ENCODE data around the gene PPL.

The PPL gene

DNA sequence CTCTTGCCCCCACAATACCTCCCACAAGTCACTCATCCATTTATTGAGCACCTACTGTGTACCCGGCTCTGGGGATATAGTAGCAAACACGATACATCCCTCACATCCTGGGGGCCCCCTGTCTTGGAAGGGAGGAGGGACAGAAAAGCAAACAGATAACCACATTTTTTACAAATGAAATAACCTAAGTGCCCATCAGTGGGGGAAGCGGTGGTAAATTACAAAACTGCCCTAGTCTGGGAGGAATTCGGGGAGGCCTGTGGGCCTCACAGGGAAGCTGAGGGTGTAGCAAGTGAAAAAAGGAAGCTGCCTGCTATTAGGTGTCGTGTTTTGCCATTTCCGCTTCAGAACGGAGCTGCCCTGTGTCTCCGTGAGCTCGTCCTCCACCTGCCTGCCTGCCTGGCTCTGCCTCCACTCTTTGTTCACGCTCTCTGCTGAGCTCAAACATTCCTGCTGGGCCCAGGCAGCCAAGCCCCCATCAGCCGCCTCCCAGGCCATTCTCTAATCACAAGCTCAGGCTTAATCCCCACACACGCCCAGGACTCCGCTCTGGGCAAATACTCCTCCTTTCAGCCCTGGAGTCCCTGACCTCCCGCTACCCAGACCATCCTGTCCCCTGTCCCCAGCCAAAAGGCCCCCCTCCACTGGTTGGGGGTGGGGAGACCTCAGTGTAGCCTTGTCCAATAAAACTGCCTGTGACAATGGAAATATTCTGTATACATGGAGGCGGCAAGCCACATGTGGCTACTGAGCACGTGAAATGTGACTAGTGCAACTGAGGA lies 11.0 kb upstream of the PPL start (continued):
- TF ChIP-seq ZEB2 (tag by site-specific recombination; IDR thresholded peaks at IDR 0.05) = 0 out of 2 replicates have a peak, but pooled peaks have one; percentile 20
- 0 out of 2 replicates have a peak, but pooled peaks have one; percentile 24 for TF ChIP-seq ZBTB17 (tag by site-specific recombination; IDR thresholded peaks at IDR 0.05)
- TF ChIP-seq, protein P1, sequence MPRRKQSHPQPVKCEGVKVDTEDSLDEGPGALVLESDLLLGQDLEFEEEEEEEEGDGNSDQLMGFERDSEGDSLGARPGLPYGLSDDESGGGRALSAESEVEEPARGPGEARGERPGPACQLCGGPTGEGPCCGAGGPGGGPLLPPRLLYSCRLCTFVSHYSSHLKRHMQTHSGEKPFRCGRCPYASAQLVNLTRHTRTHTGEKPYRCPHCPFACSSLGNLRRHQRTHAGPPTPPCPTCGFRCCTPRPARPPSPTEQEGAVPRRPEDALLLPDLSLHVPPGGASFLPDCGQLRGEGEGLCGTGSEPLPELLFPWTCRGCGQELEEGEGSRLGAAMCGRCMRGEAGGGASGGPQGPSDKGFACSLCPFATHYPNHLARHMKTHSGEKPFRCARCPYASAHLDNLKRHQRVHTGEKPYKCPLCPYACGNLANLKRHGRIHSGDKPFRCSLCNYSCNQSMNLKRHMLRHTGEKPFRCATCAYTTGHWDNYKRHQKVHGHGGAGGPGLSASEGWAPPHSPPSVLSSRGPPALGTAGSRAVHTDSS (tag by site-specific recombination; IDR thresholded peaks at IDR 0.05) = no peak
- TF ChIP-seq, protein P2, sequence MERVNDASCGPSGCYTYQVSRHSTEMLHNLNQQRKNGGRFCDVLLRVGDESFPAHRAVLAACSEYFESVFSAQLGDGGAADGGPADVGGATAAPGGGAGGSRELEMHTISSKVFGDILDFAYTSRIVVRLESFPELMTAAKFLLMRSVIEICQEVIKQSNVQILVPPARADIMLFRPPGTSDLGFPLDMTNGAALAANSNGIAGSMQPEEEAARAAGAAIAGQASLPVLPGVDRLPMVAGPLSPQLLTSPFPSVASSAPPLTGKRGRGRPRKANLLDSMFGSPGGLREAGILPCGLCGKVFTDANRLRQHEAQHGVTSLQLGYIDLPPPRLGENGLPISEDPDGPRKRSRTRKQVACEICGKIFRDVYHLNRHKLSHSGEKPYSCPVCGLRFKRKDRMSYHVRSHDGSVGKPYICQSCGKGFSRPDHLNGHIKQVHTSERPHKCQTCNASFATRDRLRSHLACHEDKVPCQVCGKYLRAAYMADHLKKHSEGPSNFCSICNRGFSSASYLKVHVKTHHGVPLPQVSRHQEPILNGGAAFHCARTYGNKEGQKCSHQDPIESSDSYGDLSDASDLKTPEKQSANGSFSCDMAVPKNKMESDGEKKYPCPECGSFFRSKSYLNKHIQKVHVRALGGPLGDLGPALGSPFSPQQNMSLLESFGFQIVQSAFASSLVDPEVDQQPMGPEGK (tag by site-specific recombination; IDR thresholded peaks at IDR 0.05) = 0 out of 2 replicates have a peak, but pooled peaks have one; percentile 38
- TF ChIP-seq KLF10 (tag by site-specific recombination; IDR thresholded peaks at IDR 0.05) = 0 out of 2 replicates have a peak, but pooled peaks have one; percentile 35

DNA sequence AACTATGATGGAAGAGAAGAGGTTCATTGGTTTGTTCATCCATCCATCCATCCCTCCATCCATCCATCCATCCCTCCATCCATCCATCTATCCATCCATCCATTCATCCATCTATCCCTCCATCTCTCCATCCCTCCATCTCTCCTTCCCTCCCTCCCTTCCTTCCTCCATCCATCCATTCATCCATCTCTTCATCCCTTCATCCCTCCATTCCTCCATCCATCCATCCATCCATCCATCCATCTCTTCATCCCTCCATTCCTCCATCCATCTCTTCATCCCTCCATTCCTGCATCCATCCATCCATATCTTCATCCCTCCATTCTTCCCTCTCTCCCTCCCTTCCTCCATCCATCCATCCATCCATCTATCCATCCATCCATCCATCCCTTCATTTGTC lies 10.0 kb upstream of the PPL start:
- ChIA-PET POLR2A (no interaction called here), CTCF (interaction anchor here (1.4 kb wide), 1 partner anchor 9 kb away, joined by 3 read pairs; no protein-coding TSS in a partner anchor)
- peaks cover 29% of the 10 kb centered on the region for H3K4me1 ChIP-seq (ENCODE audit: control insufficient read depth, insufficient read depth, low read length)
- TF ChIP-seq ZNF621 (tag by site-specific recombination; IDR thresholded peaks at IDR 0.05) (no peak), ZNF169 (tag by site-specific recombination; IDR thresholded peaks at IDR 0.05) (no peak), ZNF391 (tag by site-specific recombination; IDR thresholded peaks at IDR 0.05; ENCODE audit: borderline replicate concordance, low read depth) (no peak), ZNF610 (tag by site-specific recombination; IDR thresholded peaks at IDR 0.05; ENCODE audit: borderline replicate concordance) (no peak), ZBTB48 (tag by site-specific recombination; IDR thresholded peaks at IDR 0.05) (no peak), ZNF416 (tag by site-specific recombination; IDR thresholded peaks at IDR 0.05) (no peak), ZNF132 (tag by site-specific recombination; IDR thresholded peaks at IDR 0.05; ENCODE audit: borderline replicate concordance) (no peak), ZNF501 (tag by site-specific recombination; IDR thresholded peaks at IDR 0.05) (no peak), ZNF677 (tag by site-specific recombination; IDR thresholded peaks at IDR 0.05) (no peak), ZNF510 (tag by site-specific recombination; IDR thresholded peaks at IDR 0.05; ENCODE audit: insufficient replicate concordance) (no peak), KLF1 (tag by site-specific recombination; IDR thresholded peaks at IDR 0.05) (no peak), SCRT2 (tag by site-specific recombination; IDR thresholded peaks at IDR 0.05) (no peak), GFI1B (tag by site-specific recombination; IDR thresholded peaks at IDR 0.05) (no peak), ZNF266 (tag by site-specific recombination; IDR thresholded peaks at IDR 0.05; ENCODE audit: low read depth) (no peak), ZNF654 (tag by site-specific recombination; IDR thresholded peaks at IDR 0.05; ENCODE audit: low read depth) (no peak), SP7 (tag by site-specific recombination; IDR thresholded peaks at IDR 0.05) (no peak), ZBTB7A (tag by site-specific recombination; IDR thresholded peaks at IDR 0.05; ENCODE audit: low read depth) (no peak), ZNF366 (tag by site-specific recombination; conservative IDR thresholded peaks at IDR 0.05) (peak; percentile 100), ZNF239 (tag by site-specific recombination; IDR thresholded peaks at IDR 0.05) (no peak), ZFP69B (tag by site-specific recombination; IDR thresholded peaks at IDR 0.05) (0 out of 2 replicates have a peak, but pooled peaks have one; percentile 32), ZNF274 (IDR thresholded peaks at IDR 0.05; ENCODE audit: low read length) (no peak), ZNF274 (tag by site-specific recombination; IDR thresholded peaks at IDR 0.05; ENCODE audit: borderline replicate concordance) (no peak), ZNF10 (tag by site-specific recombination; IDR thresholded peaks at IDR 0.05) (no peak), ZSCAN16 (tag by site-specific recombination; IDR thresholded peaks at IDR 0.05) (no peak), YY2 (tag by site-specific recombination; IDR thresholded peaks at IDR 0.05) (no peak)
- TF ChIP-seq, protein P3, sequence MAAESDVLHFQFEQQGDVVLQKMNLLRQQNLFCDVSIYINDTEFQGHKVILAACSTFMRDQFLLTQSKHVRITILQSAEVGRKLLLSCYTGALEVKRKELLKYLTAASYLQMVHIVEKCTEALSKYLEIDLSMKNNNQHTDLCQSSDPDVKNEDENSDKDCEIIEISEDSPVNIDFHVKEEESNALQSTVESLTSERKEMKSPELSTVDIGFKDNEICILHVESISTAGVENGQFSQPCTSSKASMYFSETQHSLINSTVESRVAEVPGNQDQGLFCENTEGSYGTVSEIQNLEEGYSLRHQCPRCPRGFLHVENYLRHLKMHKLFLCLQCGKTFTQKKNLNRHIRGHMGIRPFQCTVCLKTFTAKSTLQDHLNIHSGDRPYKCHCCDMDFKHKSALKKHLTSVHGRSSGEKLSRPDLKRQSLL (tag by site-specific recombination; IDR thresholded peaks at IDR 0.05) = no peak
- TF ChIP-seq, protein P4, sequence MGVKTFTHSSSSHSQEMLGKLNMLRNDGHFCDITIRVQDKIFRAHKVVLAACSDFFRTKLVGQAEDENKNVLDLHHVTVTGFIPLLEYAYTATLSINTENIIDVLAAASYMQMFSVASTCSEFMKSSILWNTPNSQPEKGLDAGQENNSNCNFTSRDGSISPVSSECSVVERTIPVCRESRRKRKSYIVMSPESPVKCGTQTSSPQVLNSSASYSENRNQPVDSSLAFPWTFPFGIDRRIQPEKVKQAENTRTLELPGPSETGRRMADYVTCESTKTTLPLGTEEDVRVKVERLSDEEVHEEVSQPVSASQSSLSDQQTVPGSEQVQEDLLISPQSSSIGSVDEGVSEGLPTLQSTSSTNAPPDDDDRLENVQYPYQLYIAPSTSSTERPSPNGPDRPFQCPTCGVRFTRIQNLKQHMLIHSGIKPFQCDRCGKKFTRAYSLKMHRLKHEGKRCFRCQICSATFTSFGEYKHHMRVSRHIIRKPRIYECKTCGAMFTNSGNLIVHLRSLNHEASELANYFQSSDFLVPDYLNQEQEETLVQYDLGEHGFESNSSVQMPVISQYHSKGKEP (tag by site-specific recombination; IDR thresholded peaks at IDR 0.05) = no peak

More for the DNA sequence above, 10.0 kb upstream of the PPL start:
- Histone ChIP-seq H3K36me3 (ENCODE audit: control insufficient read depth in 2 of 2, insufficient read depth in 1 of 2, low read length in 2 of 2) (no peaks in the 10 kb centered on the region), H3K27ac (ENCODE audit: extremely low read depth, low read depth, low read length) (no peak overlapping the region), H3K4me3 (ENCODE audit: low read depth, low read length) (no peak overlapping the region), H3K9me3 (ENCODE audit: control insufficient read depth, insufficient read depth, low read depth, low read length) (no peaks in the 10 kb centered on the region)

Data from HEK293 (cell line).